KMS-11 (cell line): Measurements from ENCODE around the gene LY6G6C.
A peak's percentile ranks its signal among the peaks of the same experiment; 100 is the strongest.
"Not testable (repeated sequence)": the region's sequence is repeated elsewhere in the genome, so short reads cannot be mapped to it uniquely, and the experiment has no call there.

ENCODE experiments used
- H2AFZ ChIP-seq: fragments of 200-600 bp; sonication (generic); 2 replicates; pipeline ENCODE4 v1.6.1; 2016; ENCODE audit warnings: antibody characterized with exemption, mixed run types, low read depth
- H3K27ac ChIP-seq: fragments of 200-600 bp; sonication (generic); 2 replicates; pipeline ENCODE4 v1.6.1; 2016; ENCODE audit warnings: mild to moderate bottlenecking, mixed run types
- H3K27me3 ChIP-seq: fragments of 200-600 bp; sonication (generic); 2 replicates; pipeline ENCODE4 v1.6.1; 2017; ENCODE audit warnings: mild to moderate bottlenecking, low read depth, mixed run types, moderate library complexity; ENCODE audit not compliant: insufficient read depth
- H3K36me3 ChIP-seq: fragments of 200-600 bp; sonication (generic); 2 replicates; pipeline ENCODE4 v1.6.1; 2017; ENCODE audit warnings: mild to moderate bottlenecking, mixed run types; ENCODE audit not compliant: insufficient read depth
- H3K4me1 ChIP-seq: fragments of 200-600 bp; sonication (generic); 2 replicates; pipeline ENCODE4 v1.6.1; 2016; ENCODE audit warnings: mild to moderate bottlenecking, low read depth, mixed run types; ENCODE audit not compliant: poor library complexity, severe bottlenecking
- H3K4me2 ChIP-seq: fragments of 200-600 bp; sonication (generic); 2 replicates; pipeline ENCODE4 v1.7.0; 2016; ENCODE audit warnings: mild to moderate bottlenecking, mixed run types
- H3K4me3 ChIP-seq: fragments of 200-600 bp; sonication (generic); IDR thresholded peaks from 2 replicates; pipeline ENCODE4 v1.6.1; 2017; ENCODE audit warnings: low read depth, low read length, mixed read lengths; ENCODE audit not compliant: insufficient read depth
- H3K79me2 ChIP-seq: fragments of 200-600 bp; sonication (generic); 2 replicates; pipeline ENCODE4 v1.6.1; 2016; ENCODE audit warnings: low read depth, mixed run types; ENCODE audit not compliant: insufficient read depth
- H3K9ac ChIP-seq: fragments of 200-600 bp; sonication (generic); 2 replicates; pipeline ENCODE4 v1.6.1; 2016; ENCODE audit warnings: mild to moderate bottlenecking, mixed run types
- H4K20me1 ChIP-seq: fragments of 200-600 bp; sonication (generic); 2 replicates; pipeline ENCODE4 v1.6.1; 2016; ENCODE audit warnings: mild to moderate bottlenecking, mixed run types; ENCODE audit not compliant: insufficient read depth
- CTCF ChIP-seq: fragments of 200-600 bp; sonication (generic); conservative IDR thresholded peaks from 2 replicates; pipeline ENCODE4 v1.6.1; 2017; ENCODE audit warnings: low read depth, mild to moderate bottlenecking, antibody characterized with exemption, low read length, moderate library complexity, mixed read lengths

The LY6G6C gene

GRCh38 chr6:31712296-31712695 is 9.2 kb downstream of the LY6G6C start:
- no peak overlapping the region for H3K4me2 ChIP-seq
- H3K4me1 ChIP-seq, result peaks cover 7% of the 10 kb centered on the region
- no peaks in the 10 kb centered on the region for H4K20me1 ChIP-seq
- H3K79me2 ChIP-seq, result no peaks in the 10 kb centered on the region
- TF ChIP-seq CTCF, result 0 out of 2 replicates have a peak, but pooled peaks have one; percentile 24
- H3K9ac ChIP-seq, result no peak overlapping the region
- H3K4me3 ChIP-seq, result no peak overlapping the region
- no peaks in the 10 kb centered on the region for H3K36me3 ChIP-seq
- no peak overlapping the region for H2AFZ ChIP-seq
- H3K27me3 ChIP-seq, result no peaks in the 10 kb centered on the region
- H3K27ac ChIP-seq, result no peak overlapping the region

GRCh38 chr6:31711233-31711632 is 10.3 kb downstream of the LY6G6C start:
- Histone ChIP-seq H3K9ac (no peak overlapping the region), H3K4me2 (no peak overlapping the region), H3K27ac (no peak overlapping the region), H3K79me2 (no peaks in the 10 kb centered on the region), H3K36me3 (no peaks in the 10 kb centered on the region), H2AFZ (no peak overlapping the region), H3K27me3 (0 out of 2 replicates have a peak, but pooled peaks cover 2% of the 10 kb centered on the region), H3K4me3 (no peak overlapping the region), H3K4me1 (peaks cover 7% of the 10 kb centered on the region), H4K20me1 (no peaks in the 10 kb centered on the region)
- TF ChIP-seq CTCF, result no peak

GRCh38 chr6:31710523-31711219 is 10.9 kb downstream of the LY6G6C start:
- Histone ChIP-seq H3K4me2 (no peak overlapping the region), H3K27me3 (0 out of 2 replicates have a peak, but pooled peaks cover 2% of the 10 kb centered on the region), H3K9ac (no peak overlapping the region), H4K20me1 (no peaks in the 10 kb centered on the region), H3K36me3 (no peaks in the 10 kb centered on the region), H3K79me2 (no peaks in the 10 kb centered on the region), H3K4me3 (no peak overlapping the region), H3K4me1 (peaks cover 7% of the 10 kb centered on the region), H3K27ac (no peak overlapping the region), H2AFZ (no peak overlapping the region)
- no peak for TF ChIP-seq CTCF

GRCh38 chr6:31709157-31709556 is 12.4 kb downstream of the LY6G6C start:
- H3K9ac ChIP-seq, H3K27ac ChIP-seq, H3K4me3 ChIP-seq, H3K27me3 ChIP-seq, H3K4me1 ChIP-seq, H4K20me1 ChIP-seq, H2AFZ ChIP-seq, H3K79me2 ChIP-seq, H3K36me3 ChIP-seq, H3K4me2 ChIP-seq: not testable (repeated sequence)

GRCh38 chr6:31708224-31708623 is 13.3 kb downstream of the LY6G6C start:
- no peak overlapping the region for H3K9ac ChIP-seq
- H3K4me2 ChIP-seq, result no peak overlapping the region
- no peaks in the 10 kb centered on the region for H3K36me3 ChIP-seq
- TF ChIP-seq CTCF, result no peak
- H2AFZ ChIP-seq, result no peak overlapping the region
- H3K4me3 ChIP-seq, result no peak overlapping the region
- H3K27ac ChIP-seq, result no peak overlapping the region
- H3K4me1 ChIP-seq, result peaks cover 13% of the 10 kb centered on the region
- H4K20me1 ChIP-seq, result no peaks in the 10 kb centered on the region
- 0 out of 2 replicates have a peak, but pooled peaks cover 2% of the 10 kb centered on the region for H3K27me3 ChIP-seq
- no peaks in the 10 kb centered on the region for H3K79me2 ChIP-seq
